Stomach smooth muscle (tissue), 2 donors: ENCODE measurements around the gene USP17L28.
"Not testable (repeated sequence)": the region's sequence is repeated elsewhere in the genome, so short reads cannot be mapped to it uniquely, and the experiment has no call there.

Source experiments
- H3K27ac ChIP-seq: one replicate; pipeline ENCODE4 v1.7.0; 2013; ENCODE audit warnings: mild to moderate bottlenecking, low read length, inconsistent platforms
- H3K27me3 ChIP-seq, 2 donors: one replicate each; pipeline ENCODE4 v1.7.0; 2013; ENCODE audit warnings: low read length in 2 of 2; ENCODE audit not compliant: insufficient read depth in 2 of 2, control insufficient read depth in 1 of 2
- H3K36me3 ChIP-seq, 2 donors: one replicate each; pipeline ENCODE4 v1.7.0; 2013; ENCODE audit warnings: low read length in 2 of 2; ENCODE audit not compliant: control insufficient read depth in 2 of 2, insufficient read depth in 2 of 2
- H3K4me1 ChIP-seq: one replicate; pipeline ENCODE4 v1.7.0; 2013; ENCODE audit warnings: low read length; ENCODE audit not compliant: control insufficient read depth, insufficient read depth
- H3K4me3 ChIP-seq, 2 donors: one replicate each; pipeline ENCODE4 v1.7.0; 2013; ENCODE audit warnings: low read length in 2 of 2
- H3K9ac ChIP-seq, 2 donors: one replicate each; pipeline ENCODE4 v1.7.0; 2013; ENCODE audit warnings: low read length in 2 of 2, mild to moderate bottlenecking in 1 of 2
- H3K9me3 ChIP-seq, 2 donors: one replicate each; pipeline ENCODE4 v1.7.0; 2013; ENCODE audit warnings: low read length in 2 of 2; ENCODE audit not compliant: control insufficient read depth in 2 of 2
- donor health status: healthy.
- donor health status: Pancreatic carcinoma.

The USP17L28 gene

DNA sequence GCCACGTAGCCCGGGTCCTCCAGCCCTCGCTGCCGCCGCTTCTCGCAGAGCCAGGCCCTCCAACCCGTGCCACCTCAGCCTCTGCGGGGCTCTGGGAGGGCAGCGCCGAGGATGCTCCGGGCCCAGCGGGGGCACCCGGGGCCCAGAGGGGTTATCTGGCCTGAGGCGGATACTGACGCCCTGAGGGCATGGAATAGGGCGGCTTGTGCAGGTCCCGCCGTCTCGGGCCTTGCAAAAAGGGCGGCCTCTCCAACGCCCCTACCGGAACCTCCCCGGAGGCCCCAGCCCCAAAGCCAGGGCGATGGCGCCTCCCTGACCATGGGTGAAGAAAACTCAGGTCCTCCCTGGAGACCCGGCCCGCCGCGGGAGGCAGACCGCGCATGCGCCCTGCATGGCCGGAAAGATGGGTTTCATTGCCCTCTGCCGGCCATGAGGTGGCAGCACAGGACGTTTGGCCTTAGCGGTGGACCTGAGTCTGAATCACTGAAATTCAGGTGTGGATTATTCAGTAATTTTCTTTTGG is 32.4 kb downstream of the USP17L28 start:
- H3K9ac ChIP-seq: peak overlapping the region in 1 of 2 donors; percentile 51

DNA sequence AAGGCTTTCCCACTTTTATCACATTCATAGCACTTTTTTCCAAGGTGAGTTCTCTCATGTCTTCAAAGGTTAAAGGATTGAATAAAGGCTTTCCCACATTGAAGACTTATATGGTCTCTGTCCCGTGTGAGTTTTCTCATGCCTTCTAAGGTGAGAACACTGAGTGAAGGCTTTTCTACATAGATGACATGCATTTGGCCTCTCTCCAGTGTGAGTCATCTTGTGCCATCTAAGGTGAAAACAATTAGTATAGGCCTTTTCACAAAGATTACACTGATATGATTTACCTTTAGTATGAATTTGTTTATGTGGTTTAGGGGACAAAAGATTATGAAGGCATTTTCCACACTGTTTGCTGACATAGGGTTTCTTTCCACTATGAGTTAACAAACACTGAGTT is 35.4 kb downstream of the USP17L28 start:
- no peak overlapping the region for H3K9ac ChIP-seq

More for the DNA sequence above, 32.4 kb downstream of the USP17L28 start:
- not testable (repeated sequence) for H3K27me3 ChIP-seq, H3K4me1 ChIP-seq, H3K27ac ChIP-seq, H3K9me3 ChIP-seq, H3K36me3 ChIP-seq
- peak overlapping the region in 1 of 2 donors; percentile 70 for H3K4me3 ChIP-seq

DNA sequence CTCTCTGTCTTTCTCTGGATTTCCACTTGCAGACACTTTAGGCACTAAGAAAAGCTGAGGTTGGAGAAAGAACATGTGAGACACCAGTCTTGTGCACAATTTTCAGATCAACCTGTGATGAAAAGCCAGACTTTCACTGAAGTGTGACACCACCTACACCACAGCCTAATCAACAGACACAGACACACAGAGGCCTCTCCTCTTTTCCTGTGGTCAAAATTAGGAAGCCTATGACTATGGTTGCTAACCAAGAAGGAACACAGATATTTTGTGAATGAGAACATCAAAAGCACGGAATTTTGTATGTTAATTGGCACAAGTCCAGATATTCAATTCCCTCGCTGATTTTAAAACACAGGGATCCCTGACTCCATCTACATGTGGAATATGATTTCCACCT is 40.3 kb downstream of the USP17L28 start:
- not testable (repeated sequence) for H3K9me3 ChIP-seq, H3K9ac ChIP-seq, H3K4me1 ChIP-seq, H3K27me3 ChIP-seq, H3K27ac ChIP-seq, H3K4me3 ChIP-seq, H3K36me3 ChIP-seq

More for the DNA sequence above, 35.4 kb downstream of the USP17L28 start:
- Histone ChIP-seq H3K9me3 (no peaks in the 10 kb centered on the region), H3K27me3 (no peaks in the 10 kb centered on the region), H3K4me1 (no peaks in the 10 kb centered on the region), H3K36me3 (no peaks in the 10 kb centered on the region), H3K4me3 (no peak overlapping the region), H3K27ac (no peak overlapping the region)
